Sigmoid colon (tissue), 4 donors: ENCODE data around the gene CNIH3.

Experiments
- CTCF ChIP-seq, 4 experiments: fragments of 450-650 bp in 3 of 4; fragments of 200-600 bp in 1 of 4; IDR thresholded peaks; one replicate each; pipeline ENCODE4 v1.5.1; 2016 to 2019; ENCODE audit warnings: antibody characterized with exemption in 4 of 4, mild to moderate bottlenecking in 3 of 4, moderate library complexity in 2 of 4
- EP300 ChIP-seq, 4 donors: sonication (generic); formaldehyde crosslinking; IDR thresholded peaks; one replicate each; pipeline ENCODE4 v1.6.1; 2017; ENCODE audit warnings: antibody characterized with exemption in 4 of 4
- POLR2A ChIP-seq, 2 donors: fragments of 450-650 bp; IDR thresholded peaks; one replicate each; pipeline ENCODE4 v1.6.1; 2016; ENCODE audit warnings: antibody characterized with exemption in 2 of 2, mild to moderate bottlenecking in 2 of 2, moderate library complexity in 2 of 2
- POLR2AphosphoS5 ChIP-seq, 4 donors: sonication (generic); formaldehyde crosslinking; IDR thresholded peaks; one replicate each; pipeline ENCODE4 v1.6.1; 2017; ENCODE audit warnings: antibody characterized with exemption in 4 of 4

GRCh38 chr1:224622831-224623230, 6.7 kb downstream of the CNIH3 start:
- TF ChIP-seq EP300 (IDR thresholded peaks at IDR 0.05) = no peak
- no peak for TF ChIP-seq POLR2AphosphoS5 (IDR thresholded peaks at IDR 0.05)
- no peak for TF ChIP-seq CTCF (IDR thresholded peaks at IDR 0.05)
- TF ChIP-seq POLR2A (IDR thresholded peaks at IDR 0.05) = no peak
